Vagina (tissue), 2 donors: Measurements from ENCODE around the gene PHF10. TPM values are rescaled to one million over a fixed set of nuclear protein-coding genes. Genes with fewer than 3 reads are reported as not detected.

Source experiments
- DNase-seq, 2 donors: peaks; one replicate each; pipeline ENCODE4 v3.0.0-alpha.2; 2017; ENCODE audit errors: extremely low spot score in 2 of 2
- H3K27ac ChIP-seq: fragments of 200-600 bp; sonication (generic); one replicate; pipeline ENCODE4 v1.5.1; 2019
- H3K27me3 ChIP-seq: fragments of 200-600 bp; sonication (generic); one replicate; pipeline ENCODE4 v1.5.1; 2019
- H3K36me3 ChIP-seq, 2 donors: fragments of 200-600 bp; sonication (generic); one replicate each; pipeline ENCODE4 v1.5.1; 2017 to 2019
- H3K4me1 ChIP-seq: fragments of 200-600 bp; sonication (generic); one replicate; pipeline ENCODE4 v1.5.1; 2019
- H3K4me3 ChIP-seq, 2 donors: fragments of 200-600 bp; sonication (generic); 1 replicate in 1 of 2; 2 replicates in 1 of 2; pipeline ENCODE4 v1.5.1; 2016 to 2019
- H3K9me3 ChIP-seq: fragments of 200-600 bp; sonication (generic); one replicate; pipeline ENCODE4 v1.5.1; 2019
- POLR2A ChIP-seq, 2 donors: fragments of 450-650 bp; IDR thresholded peaks; one replicate each; pipeline ENCODE4 v1.6.1; 2017; ENCODE audit warnings: antibody characterized with exemption in 2 of 2, mild to moderate bottlenecking in 2 of 2, moderate library complexity in 2 of 2
- POLR2AphosphoS5 ChIP-seq, 2 donors: sonication (generic); formaldehyde crosslinking; IDR thresholded peaks; one replicate each; pipeline ENCODE4 v1.9.0; 2017; ENCODE audit warnings: antibody characterized with exemption in 2 of 2, mild to moderate bottlenecking in 2 of 2, low read depth in 1 of 2; ENCODE audit not compliant: insufficient read depth in 1 of 2
- intact Hi-C: fragments of 100-400 bp; cut with DNase I; formaldehyde crosslinking; loops from one replicate; pipeline ENCODE4 v1.15.1; 2023
- total RNA-seq: library from RNA; depleted of rRNA; stranded (reverse); fragments of >200 nt; gene quantifications from one replicate; pipeline ENCODE4 v1.2.3, GENCODE V29; 2016
- TF ChIP-seq, protein P1 (sequence below), 3 experiments: fragments of 450-650 bp in 2 of 3; fragments of 200-600 bp in 1 of 3; sonication (generic) in 1 of 3; IDR thresholded peaks; one replicate each; pipeline ENCODE4 v1.5.1; 2017 to 2019; ENCODE audit warnings: antibody characterized with exemption in 3 of 3, mild to moderate bottlenecking in 2 of 3, moderate library complexity in 2 of 3

The PHF10 gene
- total RNA-seq, 1 donor from 2014 or later = 54.8 TPM

DNA sequence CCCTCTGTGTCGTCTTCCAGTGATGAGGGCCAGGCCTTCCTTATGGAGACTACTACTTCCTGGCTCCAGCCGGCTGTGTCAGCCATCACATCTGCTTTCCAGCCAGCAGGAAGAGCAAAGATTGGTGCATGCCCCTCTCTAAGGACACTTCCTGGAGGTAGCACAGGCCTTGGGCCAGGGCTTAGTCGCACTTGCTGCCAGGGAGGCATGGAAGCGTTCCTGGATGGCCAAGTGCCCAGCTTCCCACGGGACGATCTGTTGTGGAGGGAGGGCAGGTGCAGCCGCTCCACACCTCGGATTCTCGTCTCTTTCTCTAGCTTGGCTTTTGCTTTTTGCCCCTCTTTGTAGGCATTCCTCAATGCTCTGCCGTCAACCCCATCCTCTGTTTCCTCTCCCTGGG is 39.0 kb upstream of the PHF10 start:
- no peaks in the 10 kb centered on the region for H3K4me1 ChIP-seq
- no peak overlapping the region for H3K4me3 ChIP-seq
- DNase-seq = no peak
- no peaks in the 10 kb centered on the region for H3K9me3 ChIP-seq
- H3K27me3 ChIP-seq = no peaks in the 10 kb centered on the region
- peaks cover 0 to 56% of the 10 kb centered on the region in 2 donors for H3K36me3 ChIP-seq
- no peak for TF ChIP-seq POLR2A (IDR thresholded peaks at IDR 0.05)
- TF ChIP-seq POLR2AphosphoS5 (IDR thresholded peaks at IDR 0.05; ENCODE audit: insufficient read depth in 1 of 2, low read depth in 1 of 2) = no peak
- no peak overlapping the region for H3K27ac ChIP-seq
- intact Hi-C loops = no loop called here

DNA sequence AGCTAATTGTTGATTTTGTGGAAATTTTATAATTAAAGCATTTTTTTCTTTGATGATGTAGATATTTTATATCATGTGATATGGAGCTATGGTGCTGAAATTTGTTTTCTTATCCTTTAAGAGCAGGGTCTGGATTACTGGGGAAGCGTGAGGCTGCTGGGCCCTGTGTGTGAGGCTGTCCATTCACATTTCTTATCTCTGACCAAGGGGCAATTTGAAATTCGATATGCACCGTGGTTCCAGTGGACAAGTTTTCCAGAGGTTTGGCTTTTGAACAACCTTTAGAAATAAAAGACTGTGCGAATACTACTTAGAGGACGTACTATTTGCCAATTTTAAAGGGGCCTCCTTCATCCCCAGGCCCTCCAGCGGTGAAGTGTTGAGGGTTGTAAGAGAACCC is 30.9 kb upstream of the PHF10 start:
- Histone ChIP-seq H3K9me3 (no peaks in the 10 kb centered on the region), H3K36me3 (peaks cover 0 to 21% of the 10 kb centered on the region in 2 donors), H3K4me1 (peaks cover 19% of the 10 kb centered on the region), H3K27me3 (no peaks in the 10 kb centered on the region), H3K4me3 (no peak overlapping the region), H3K27ac (no peak overlapping the region)
- intact Hi-C loops = no loop called here
- no peak for DNase-seq
- TF ChIP-seq, protein P1, sequence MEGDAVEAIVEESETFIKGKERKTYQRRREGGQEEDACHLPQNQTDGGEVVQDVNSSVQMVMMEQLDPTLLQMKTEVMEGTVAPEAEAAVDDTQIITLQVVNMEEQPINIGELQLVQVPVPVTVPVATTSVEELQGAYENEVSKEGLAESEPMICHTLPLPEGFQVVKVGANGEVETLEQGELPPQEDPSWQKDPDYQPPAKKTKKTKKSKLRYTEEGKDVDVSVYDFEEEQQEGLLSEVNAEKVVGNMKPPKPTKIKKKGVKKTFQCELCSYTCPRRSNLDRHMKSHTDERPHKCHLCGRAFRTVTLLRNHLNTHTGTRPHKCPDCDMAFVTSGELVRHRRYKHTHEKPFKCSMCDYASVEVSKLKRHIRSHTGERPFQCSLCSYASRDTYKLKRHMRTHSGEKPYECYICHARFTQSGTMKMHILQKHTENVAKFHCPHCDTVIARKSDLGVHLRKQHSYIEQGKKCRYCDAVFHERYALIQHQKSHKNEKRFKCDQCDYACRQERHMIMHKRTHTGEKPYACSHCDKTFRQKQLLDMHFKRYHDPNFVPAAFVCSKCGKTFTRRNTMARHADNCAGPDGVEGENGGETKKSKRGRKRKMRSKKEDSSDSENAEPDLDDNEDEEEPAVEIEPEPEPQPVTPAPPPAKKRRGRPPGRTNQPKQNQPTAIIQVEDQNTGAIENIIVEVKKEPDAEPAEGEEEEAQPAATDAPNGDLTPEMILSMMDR (IDR thresholded peaks at IDR 0.05) = no peak
- TF ChIP-seq POLR2A (IDR thresholded peaks at IDR 0.05) = no peak
- no peak for TF ChIP-seq POLR2AphosphoS5 (IDR thresholded peaks at IDR 0.05; ENCODE audit: insufficient read depth in 1 of 2, low read depth in 1 of 2)

DNA sequence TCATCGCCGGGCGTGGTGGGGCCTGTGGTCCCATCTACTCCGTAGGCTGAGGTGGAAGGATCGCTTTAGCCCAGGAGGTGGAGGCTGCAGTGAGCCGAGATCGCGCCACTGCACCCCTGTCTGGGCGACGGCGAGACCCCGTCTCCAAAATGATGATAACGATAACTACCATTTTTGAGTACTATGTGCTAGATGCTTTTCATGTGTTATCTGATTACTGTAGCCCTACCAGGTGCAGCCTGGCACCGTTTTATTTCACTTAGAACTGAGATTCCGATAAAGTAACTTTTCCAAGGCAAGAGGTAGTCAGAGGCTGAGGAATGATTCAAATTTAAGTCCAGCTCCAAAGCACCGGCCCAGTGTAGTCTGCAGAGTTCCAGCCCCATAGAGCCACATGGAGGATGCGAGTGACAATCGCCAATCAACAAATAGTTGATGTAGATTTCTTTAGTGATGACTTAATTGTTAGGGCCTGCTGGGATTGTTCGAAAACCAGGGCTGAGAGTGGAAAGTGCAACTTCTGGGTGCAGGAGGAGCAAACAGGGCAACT is 27.8 kb upstream of the PHF10 start:
- no peaks in the 10 kb centered on the region for H3K36me3 ChIP-seq
- H3K27me3 ChIP-seq = no peaks in the 10 kb centered on the region
- H3K9me3 ChIP-seq = no peaks in the 10 kb centered on the region
- H3K4me3 ChIP-seq = peak overlapping the region; percentile 80 to 88
- H3K4me1 ChIP-seq = peaks cover 22% of the 10 kb centered on the region
- TF ChIP-seq POLR2AphosphoS5 (IDR thresholded peaks at IDR 0.05; ENCODE audit: insufficient read depth in 1 of 2, low read depth in 1 of 2) = no peak
- TF ChIP-seq, protein P1 (IDR thresholded peaks at IDR 0.05) = no peak
- TF ChIP-seq POLR2A (IDR thresholded peaks at IDR 0.05) = no peak
- H3K27ac ChIP-seq = peak overlapping the region; percentile 92
- no peak for DNase-seq
- intact Hi-C loops = no loop called here

DNA sequence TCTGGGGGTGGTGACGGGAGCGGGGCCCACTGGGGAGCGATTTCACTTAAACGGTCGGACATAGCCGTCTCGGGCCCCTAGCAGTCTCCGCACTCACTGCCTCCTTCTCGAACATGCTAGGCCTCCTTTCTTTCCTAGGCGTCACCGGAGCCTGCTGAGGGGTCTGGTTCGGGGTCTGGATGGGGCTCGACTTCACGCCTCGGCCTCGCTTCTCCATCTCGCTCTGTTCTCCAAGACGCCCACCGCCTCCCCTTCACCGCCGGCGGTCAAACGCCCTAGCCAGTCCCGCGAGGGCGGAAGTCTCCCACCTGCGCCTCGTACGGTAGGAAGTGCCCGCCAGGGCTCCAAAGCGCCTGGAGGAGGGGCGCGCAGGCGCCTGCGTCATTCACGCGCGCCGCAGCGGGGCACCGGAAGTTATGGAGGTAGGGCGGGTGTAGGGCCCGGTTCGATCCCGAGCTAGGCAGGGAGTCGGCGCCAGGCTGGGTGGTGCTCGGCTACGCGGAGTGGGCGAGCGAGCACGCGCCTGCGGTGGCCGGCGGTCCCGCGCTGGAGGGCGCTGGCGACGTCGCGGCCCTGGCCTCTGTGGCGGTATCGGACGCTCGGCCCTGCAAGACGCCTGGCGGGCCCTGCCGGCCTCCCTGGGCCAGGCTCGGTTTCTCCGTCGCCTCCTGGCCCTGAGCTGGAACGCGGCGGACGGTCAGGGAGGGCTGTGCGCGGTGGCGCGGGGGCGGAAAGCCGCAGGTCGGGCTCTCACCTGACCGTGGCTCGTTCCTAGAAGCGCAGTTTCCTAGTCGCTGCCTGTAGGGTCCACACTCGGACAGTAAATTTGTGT is 27.2 kb upstream of the PHF10 start, which contains the start of the genes DYNLT2 and ERMARD:
Gene DYNLT2 (minus strand): TSS at position 331 of the 832 bp plus-strand sequence. CDS start 114 bp downstream, at position 217.
Gene ERMARD (plus strand): TSS at position 381 of the 832 bp plus-strand sequence. CDS start 36 bp downstream, at position 417.
- Histone ChIP-seq H3K27ac (peak within 1 kb of the TSS; percentile 92), H3K36me3 (no peaks in the 10 kb centered on the region), H3K27me3 (no peaks in the 10 kb centered on the region), H3K4me1 (peaks cover 22% of the 10 kb centered on the region), H3K4me3 (peak within 1 kb of the TSS; percentile 80 to 88), H3K9me3 (no peaks in the 10 kb centered on the region)
- intact Hi-C loops = no loop called here
- DNase-seq = peak in 1 of 2 donors; percentile 94
- TF ChIP-seq, protein P1 (IDR thresholded peaks at IDR 0.05) = peak in 2 of 3 experiments; percentile 8 to 51
- peak; percentile 95 to 97 for TF ChIP-seq POLR2AphosphoS5 (IDR thresholded peaks at IDR 0.05; ENCODE audit: insufficient read depth in 1 of 2, low read depth in 1 of 2)
- TF ChIP-seq POLR2A (IDR thresholded peaks at IDR 0.05) = peak in 1 of 2 donors; percentile 69

DNA sequence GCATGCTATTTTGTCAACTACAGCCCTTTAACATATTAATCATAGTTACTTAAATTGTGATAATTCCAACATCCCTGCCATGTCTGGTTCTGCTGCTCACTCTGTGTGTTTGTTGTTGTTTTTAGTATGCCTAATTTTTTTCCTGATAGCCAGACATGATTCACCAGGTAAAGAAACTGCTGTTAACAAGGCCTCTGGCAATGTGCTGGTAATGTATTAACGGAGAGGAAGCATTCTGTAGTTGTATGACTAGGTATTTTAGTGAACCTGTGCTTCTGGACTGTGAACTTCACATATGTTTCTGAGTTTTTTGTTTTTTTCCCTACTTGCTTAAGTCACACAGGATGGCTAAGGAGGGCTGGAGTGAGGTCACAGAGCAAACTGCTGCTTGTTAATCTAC is 22.3 kb upstream of the PHF10 start:
- H3K9me3 ChIP-seq = no peaks in the 10 kb centered on the region
- no peaks in the 10 kb centered on the region for H3K36me3 ChIP-seq
- intact Hi-C loops = no loop called here
- peaks cover 12% of the 10 kb centered on the region for H3K4me1 ChIP-seq
- TF ChIP-seq POLR2AphosphoS5 (IDR thresholded peaks at IDR 0.05; ENCODE audit: insufficient read depth in 1 of 2, low read depth in 1 of 2) = no peak
- TF ChIP-seq, protein P1 (IDR thresholded peaks at IDR 0.05) = no peak
- TF ChIP-seq POLR2A (IDR thresholded peaks at IDR 0.05) = no peak
- H3K27me3 ChIP-seq = no peaks in the 10 kb centered on the region
- no peak for DNase-seq
- H3K4me3 ChIP-seq = no peak overlapping the region
- no peak overlapping the region for H3K27ac ChIP-seq
